GM19452 (cell line): ENCODE measurements around the gene DPT.

Experiments used
- ATAC-seq: cut with Tn5 transposase; IDR thresholded peaks from one replicate; pipeline ENCODE4 v1.9.1; 2021; ENCODE audit not compliant: unreplicated experiment

DPT gene

DNA sequence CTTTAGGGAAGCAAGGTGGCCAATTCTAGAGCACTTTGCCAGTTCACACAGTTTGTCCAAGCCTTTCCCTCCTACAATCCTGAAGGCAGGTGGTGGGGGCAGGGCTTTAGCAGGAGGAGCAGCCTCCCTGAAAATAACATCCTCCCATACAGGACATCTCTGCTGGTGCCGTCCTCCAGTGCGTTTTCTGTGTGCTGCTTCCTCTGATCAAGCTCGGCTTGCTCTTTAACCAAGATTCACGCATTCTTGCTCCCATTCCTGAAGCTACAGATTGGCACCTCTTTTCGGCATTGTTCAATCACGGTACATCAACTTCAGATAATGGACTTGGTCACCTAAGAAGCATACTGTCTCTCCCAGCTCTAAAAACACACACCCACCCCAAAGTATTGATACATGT, 7.5 kb upstream of the DPT start:
- no peak for ATAC-seq

DNA sequence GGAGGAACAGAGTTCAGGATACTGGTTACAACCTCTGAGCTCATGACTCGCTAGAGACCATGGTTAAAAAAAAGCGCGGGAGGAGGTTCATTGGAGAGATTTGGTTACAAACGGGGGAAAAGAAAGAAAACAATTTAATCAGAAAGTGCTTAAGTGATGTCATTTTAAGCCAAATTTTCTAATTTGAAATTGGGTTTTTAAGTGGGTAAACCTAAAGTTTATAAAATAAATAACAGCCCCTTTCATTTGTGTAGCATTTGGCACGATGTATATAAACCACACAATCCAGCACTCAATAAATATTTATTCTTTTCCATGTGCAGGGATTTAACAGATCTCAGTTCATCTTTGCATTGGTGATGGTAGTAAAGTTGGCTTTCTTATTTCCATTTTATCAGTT, 7.0 kb upstream of the DPT start:
- no peak for ATAC-seq

DNA sequence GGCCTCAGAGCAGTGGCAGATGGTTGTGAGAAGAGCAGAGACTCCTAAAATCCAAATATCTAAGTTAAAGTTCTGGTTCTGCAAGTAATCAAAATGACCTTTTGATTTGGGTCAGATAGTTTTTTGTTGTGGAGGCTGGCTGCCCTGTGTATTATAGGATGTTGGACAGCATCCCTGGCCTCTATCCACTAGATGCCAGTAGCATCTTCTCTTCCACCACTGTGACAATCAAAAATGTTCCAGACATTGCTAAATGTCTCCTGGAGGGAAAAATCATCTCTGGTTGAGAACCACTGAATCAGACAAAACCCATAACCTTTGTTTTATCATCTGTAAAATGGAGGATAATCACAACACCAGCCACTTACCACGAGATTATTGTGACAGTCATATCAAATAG, 5.9 kb upstream of the DPT start:
- no peak for ATAC-seq

DNA sequence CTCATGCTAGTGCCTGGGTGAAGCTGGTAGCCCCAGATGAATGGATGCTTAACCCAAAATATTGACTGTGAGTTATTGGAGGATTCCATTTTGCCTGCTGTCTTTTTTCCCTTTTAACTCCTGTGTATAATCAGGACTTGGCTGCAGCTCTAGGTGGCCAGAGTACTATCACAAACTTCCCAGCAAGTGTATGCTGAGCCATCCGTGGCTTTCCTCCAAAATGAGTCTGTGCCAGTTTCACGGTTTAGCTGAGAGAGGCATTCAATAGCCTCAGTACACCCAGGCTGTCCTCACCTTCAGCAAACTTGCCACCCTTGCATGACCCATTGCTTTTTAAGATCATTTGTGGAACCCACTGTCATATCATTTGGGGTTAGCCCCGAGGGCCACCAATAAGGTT, 5.3 kb upstream of the DPT start:
- no peak for ATAC-seq

DNA sequence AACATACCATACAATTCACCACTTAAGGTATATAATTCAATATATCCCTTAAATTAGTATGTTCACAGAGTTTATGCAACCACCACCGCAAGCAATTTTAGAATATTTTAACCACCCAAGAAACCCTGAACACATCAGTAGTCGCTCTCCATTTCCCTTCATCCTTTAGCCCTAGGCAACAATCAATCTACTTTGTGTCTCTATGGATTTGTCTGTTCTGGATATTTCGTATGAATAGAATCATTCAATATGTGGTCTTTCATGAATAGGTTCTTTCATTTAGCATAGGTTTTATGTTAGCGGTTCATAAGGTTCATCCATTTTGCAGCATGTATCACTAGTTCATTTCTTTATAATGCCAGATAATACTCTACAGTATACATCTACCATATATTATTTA, 4.2 kb upstream of the DPT start:
- no peak for ATAC-seq

DNA sequence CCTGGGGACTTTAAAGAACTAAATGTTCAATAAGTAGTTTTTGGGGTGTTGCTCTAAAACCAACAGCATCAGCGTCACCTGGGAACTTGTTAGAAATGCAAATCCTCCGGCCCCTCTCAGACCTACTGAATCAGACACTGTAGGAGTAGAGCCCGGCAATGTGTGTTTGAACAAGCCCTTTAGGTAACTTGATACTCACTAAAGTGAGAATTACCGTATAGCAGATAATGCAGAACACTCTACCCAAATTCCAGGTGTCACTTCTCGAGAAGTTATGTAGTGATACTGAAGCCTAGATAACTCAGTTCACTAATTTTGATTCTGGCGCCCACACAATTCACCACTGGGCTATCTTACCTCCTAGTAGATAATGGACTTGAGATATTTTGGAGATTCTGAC, 3.7 kb upstream of the DPT start:
- no peak for ATAC-seq

DNA sequence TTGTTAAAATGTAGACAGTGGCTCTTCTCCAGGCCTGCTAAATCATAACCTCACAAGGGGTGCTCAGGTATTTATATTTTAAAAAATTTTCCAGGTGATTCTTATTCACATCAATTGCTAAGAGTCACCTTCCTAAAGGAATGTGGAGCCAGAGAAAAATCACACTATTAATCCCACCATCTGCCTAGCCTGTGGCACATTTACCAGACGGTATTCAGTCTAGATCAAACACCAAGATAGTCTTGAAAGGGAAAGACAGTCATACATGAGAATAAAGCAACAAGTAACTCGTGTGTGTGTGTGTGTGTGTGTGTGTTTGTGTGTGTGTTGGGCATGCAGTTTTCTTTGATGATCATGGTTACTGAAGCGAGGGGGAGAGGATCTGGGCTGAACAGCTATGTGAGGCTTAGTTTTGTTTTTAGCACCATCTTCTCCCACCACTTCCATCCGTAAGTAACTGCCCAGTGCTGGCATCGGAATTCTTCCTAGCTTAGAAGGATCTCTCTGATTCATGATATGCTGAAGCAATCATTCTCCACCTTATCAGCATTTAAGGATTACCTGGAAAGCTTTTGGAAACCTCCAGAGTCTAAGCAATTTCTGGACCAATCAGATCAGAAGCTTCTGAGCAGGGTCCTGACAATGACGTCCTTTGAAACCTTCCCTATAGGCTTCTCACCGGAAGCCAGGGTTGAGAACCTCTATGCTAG, 2.4 kb upstream of the DPT start:
- no peak for ATAC-seq

DNA sequence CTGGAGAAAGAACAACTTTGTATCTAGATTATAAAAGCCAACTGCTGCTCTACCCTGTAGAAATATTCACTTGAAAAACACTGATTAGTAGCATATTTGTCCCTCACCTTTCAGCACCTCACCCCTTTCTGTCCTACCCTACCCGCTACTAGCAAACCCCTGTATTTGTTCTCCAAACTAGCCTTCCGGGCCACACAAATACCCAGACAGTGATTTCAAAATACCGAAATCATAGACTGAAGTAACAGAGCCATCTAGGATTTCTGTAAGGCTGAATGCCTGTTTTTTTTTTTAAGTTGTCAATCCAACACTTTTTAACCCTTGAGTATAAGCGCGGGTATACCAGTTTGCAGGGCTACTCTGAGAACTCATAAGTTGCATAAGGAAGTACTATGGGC, 398 bp upstream of the DPT start:
- no peak for ATAC-seq

DNA sequence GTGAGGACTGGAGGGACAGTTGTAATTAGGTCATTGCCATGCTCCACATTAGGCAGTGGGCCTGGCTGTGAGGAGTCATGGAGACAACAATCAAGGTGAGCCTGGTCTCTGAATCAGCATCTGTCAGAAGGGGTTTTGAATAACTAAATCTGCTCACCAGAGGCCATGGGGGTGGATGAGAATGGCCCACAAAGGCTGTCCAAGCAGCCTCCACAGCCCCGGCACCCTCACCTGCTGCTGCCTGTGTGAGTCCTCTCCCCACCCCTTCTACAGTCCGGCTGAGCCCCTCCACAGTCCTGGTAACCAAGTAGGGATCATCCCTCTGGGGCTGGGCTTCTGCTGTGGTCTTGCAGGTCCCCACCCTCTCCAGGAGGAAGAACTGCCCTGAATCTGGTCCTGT, 2.3 kb downstream of the DPT start:
- ATAC-seq: no peak

DNA sequence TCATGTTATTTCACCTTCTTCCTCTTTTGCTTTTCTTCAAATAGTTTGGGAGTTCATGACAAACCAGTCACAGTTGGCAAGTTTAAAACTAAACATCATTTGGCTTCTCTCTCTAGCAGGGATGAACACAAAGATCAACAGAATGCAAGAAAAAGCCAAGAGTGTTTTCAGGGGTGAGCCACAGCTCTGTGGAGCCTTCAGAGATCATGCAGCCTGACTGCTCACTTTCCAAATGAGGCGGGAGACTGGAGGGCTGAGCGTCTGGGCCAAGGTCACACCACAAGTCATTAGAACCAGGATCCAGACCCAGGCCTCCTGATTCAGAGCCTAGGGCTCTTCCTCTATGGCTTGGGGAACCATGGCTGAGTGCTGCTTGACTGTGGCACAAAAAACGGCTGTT, 2.7 kb downstream of the DPT start:
- ATAC-seq: no peak

DNA sequence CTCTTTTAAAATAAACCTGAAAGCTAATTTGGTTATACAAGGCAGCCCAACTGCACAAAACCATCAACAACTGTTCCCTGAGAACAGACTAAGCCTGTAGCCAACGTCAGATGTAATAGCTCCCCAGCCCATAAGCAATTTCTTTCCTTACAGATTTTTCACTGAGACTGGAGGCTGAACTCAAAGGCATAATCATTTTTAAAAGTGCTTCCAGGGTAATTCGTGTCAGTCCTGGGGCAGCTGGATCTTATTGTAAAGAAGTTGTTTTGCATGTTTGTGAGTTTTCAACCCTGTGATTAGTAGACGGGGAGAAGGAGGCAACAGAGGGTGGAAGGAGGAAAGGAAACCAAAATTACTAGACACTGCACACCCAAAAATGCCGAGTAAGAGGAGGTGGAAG, 3.2 kb downstream of the DPT start:
- ATAC-seq: no peak

DNA sequence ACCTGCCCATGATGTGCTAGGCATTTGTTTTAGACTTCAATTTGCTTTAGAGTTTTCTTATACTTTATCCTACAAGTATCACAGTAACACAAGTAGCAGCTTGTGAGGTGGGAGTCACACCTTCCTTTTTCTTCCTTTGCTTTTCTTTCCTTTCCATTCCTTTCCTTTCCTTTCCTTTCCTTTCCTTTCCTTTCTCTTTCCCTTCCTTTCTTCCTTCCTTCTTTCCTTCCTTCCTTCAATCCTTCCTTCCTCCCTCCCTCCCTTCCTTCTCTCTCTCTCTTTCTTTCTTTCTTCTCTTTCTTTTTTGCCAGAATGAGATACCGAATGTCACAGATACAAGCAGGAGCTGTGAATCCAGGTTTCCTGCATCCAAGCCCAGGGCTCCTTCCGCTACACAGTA, 3.9 kb downstream of the DPT start:
- no peak for ATAC-seq

DNA sequence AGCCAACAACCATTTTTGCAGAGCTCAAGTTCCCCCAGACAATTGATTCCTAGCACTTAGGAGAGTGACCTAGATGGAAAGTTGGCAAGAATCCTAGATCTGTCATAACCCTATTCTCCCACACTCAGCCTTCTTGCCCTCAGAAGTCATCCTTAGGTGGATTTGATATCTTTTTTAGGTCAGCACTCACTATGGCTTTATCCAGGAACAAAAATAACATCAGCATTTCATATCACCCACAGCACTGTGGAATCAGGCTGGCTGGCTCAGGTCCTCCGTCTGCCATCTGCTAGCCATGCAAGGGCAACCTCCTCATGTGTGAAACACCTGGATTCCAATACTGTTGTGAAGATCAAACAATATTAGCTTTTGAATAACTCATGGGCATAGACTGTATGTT, 6.0 kb downstream of the DPT start:
- ATAC-seq: no peak

DNA sequence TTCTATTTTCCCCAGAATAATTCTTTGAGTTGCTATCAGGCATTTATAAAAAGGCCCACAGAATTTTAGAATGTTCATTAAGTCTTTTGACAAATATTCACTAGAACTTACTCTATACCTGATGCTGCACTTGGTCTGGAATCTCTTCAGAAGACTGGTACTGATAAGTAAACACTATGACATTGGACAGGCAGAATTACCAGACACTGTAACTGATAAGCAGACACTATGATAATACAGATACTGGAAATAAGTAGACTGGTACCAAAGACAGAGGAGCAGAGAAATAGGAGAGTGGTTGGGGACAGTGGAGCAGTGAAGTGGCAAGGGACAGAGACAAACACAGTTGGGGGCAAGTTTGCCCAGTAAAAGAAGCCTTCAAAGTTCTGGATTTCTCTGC, 8.2 kb downstream of the DPT start:
- ATAC-seq: no peak

DNA sequence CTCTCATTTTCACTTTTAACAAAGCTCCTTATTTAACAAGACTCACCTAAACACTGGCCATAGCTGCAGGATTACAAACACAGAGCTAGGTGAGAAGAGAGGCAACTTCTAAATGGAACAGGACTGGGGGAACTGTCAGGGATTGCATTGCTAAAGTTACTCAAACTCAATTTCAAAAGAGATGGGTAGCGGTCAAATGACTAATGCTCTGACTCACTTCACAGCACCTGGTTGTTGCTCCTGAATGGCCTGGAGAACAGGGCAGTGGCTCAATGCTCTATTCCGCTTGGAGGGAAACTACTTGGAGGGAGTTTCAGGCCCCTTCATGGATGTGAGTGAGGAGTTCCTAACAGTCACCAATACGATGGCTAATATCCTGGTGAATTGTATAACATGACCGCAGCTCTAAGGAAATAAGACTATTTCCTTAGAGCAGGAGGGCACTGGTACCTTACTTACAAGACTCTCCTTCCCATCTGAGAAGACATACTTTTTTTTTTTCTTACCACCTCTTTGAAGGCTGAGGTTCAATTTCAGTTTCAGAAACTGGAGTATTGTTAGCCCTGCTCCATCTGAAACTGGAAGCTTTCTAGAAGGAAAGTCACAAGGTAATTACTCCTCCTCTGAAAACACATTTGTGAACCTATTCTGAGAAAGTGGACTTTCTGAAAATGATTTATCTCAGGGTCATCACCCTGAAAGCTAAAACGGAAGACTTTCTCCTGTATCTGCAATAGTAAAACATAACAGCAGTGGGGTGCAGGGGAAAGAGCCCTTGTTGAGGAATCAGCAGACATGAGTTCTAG, 9.5 kb downstream of the DPT start:
- peak; percentile 85 for ATAC-seq

DNA sequence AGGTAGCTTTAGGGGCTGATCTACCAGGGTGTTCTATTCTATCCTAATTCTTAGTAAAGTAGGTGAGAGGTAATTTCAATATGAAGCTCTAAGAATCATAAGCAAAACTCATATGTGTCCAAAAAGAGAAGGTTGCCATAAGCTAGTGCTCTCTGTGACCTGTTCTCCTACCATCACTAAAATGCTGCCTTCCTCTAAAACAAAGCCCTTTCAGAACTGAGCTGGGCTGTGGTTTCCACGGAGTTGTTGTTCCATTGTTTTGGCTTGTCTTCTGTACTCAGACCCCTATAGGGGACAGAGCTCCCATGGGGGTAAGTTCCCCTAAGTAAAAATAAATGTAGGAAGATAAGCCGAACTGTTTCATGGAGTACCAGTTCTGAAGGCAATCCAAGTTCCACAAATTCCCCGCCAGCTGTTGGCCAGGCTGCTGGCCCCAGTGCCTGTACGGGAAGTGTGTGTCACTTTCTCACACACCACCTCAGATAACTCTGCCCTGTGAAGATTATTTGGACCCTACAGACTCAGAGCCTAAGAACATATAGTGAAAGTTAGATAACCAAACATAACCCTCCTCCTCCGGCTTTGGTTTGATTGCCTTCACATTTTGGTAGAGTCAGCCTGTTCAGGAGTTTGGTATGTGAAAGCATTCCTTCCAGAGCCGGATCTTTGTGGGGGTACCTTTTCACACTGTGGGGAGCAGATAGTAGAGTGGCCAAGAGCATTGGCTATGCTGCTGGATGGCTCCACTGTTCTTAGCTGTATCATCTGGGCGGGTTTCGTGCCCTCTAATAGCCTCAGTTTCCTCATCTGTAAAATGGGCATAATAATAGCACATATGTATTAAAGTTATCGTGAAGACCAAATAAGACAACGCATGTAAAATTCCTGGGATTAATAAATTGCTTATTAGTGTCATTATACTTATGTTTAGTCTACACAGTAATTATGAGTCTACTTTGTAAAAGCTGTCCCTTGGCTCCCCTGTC, 10.8 kb downstream of the DPT start:
- ATAC-seq: no peak

DNA sequence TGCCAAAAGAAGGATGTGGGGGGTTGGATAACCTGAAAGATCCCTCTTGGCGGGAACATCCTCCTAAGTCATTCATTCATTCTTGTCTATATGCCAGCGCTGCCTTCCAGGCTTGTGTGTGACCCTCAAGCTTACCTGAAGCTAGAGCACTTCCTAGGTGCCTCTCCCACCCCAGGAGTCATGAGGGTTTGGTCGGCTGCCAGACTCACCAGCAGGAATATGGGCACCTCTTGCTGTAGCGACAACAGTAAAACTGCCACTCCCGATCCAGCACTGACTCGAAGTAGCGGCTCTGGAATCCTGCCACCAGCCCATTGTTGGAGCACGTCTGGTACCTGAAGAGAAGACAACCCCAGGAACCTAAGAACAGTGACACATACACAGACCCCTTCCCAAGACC, 15.0 kb downstream of the DPT start:
- ATAC-seq: no peak

DNA sequence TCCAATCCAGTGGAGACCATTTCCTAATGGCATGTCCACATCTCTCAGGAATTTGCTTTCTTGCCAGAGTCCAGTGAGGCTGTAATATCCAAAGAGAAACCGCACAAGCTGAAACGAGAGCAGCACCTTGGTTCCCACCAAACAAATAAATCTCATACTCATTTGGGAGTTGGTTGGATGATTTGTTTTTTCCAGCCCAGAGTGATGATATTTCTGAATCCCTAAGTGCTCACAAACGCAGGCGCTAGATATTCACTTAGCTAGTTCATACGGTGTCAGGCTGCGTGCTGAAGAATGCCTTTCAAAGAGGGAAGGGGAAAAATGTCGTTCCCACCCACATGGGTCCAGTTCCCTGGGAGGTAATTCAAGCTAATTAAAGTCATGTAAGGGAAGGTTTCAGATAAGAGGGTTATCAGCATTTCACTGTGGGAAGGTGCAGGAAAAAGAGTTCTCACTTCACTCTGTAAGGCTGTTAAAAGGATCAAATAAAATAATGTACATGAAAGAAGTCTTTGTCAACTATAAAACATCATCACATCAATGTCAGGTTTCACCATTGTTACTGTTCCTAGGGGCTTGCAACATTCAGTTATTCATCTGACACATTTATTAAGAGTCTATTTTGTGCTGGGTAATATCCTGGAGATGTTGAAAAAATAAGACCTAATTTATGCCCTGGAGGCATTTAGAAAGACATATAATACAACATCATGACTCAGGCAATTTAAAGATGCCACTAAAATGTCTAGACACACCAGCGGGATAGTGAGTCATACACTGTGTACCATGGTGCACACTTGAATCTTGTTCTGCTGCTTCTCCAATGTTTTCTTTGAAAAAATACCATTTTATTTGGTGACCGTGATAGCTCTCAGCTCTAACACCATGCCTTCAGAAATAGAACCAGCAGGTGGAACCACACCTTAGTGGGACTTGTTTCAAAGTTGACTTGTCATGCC, 19.3 kb downstream of the DPT start:
- no peak for ATAC-seq

DNA sequence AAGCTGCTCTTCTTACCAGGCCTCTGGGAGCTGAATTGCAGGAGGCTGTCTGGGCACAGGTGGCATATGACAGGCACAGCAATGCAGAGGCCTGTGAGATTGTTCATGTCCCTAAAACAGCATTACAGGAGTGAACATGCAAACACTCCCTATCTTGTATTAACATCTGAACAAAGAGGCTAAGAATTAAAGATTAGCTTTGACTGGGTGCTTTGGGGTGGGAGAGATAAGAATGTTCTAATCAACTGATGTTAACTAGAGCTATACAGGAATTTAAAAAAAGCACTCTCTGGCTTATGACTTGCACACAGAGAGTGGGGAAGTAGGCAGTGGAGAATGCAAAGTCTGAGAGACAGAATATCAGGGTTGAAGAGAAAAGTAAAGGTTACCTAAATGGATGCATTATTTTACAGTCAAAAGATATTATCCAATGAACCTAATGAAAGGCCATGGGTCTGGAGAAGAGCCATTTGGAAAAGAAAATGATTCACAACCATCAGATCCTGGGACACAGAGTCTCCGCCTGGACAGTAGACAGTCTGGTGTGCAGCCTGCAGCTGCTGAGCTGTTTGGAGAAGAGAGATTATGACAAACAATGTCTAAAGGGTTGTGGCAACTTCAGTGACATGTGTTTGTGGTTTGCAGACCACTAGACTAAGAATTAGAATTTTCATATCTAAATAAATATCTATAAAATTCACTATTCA, 20.2 kb downstream of the DPT start:
- ATAC-seq: no peak
